SK-N-SH (cell line): ENCODE results near the gene RBM19. TPM values are rescaled to one million over a fixed set of nuclear protein-coding genes. Genes with fewer than 3 reads are reported as not detected.
A peak's percentile ranks its signal among the peaks of the same experiment; 100 is the strongest.
"Not testable (repeated sequence)": the region's sequence is repeated elsewhere in the genome, so short reads cannot be mapped to it uniquely, and the experiment has no call there.

Source experiments
- CTCF ChIA-PET: fragments of 300-600, 350-600 bp; formaldehyde crosslinking; extraction: SDS; loops from one replicate; lab custom pipeline; 2021; lab: Yijun Ruan, JAX
- POLR2A ChIA-PET: fragments of 350-600 bp; sonication (Branson Sonifier 250); formaldehyde crosslinking; extraction: SDS; loops from one replicate; lab custom pipeline; 2020; ENCODE audit warnings: antibody characterized with exemption, inconsistent platforms; lab: Yijun Ruan, JAX
- DNase-seq: peaks from one replicate; pipeline ENCODE4 v3.0.0; 2012
- H2AFZ ChIP-seq: fragments of 200-600 bp; sonication (generic); 2 replicates; pipeline ENCODE4 v1.8.1; 2016; ENCODE audit warnings: antibody characterized with exemption, mild to moderate bottlenecking, low read depth
- H3F3A ChIP-seq: fragments of 200-600 bp; sonication (generic); replicated peaks from 2 replicates; pipeline ENCODE3; 2016; ENCODE audit warnings: antibody characterized with exemption, mild to moderate bottlenecking; ENCODE audit not compliant: insufficient read depth
- H3K27ac ChIP-seq, 2 experiments: fragments of 200-500 bp in 1 of 2; fragments of 200-600 bp in 1 of 2; sonication (Bioruptor generic) in 1 of 2; sonication (generic), shearing (Covaris generic) in 1 of 2; 2 replicates each; pipeline versions ENCODE4 v1.5.1 to v1.6.1; 2014 to 2016; ENCODE audit warnings: low read depth in 2 of 2, inconsistent platforms in 1 of 2, low read length in 1 of 2, mild to moderate bottlenecking in 1 of 2, mixed read lengths in 1 of 2
- H3K27me3 ChIP-seq: fragments of 200-600 bp; sonication (generic), shearing (Covaris generic); 2 replicates; pipeline ENCODE4 v1.6.1; 2016; ENCODE audit warnings: mixed run types; ENCODE audit not compliant: insufficient read depth
- H3K36me3 ChIP-seq, 2 experiments: fragments of 200-500 bp in 1 of 2; fragments of 200-600 bp in 1 of 2; sonication (Bioruptor generic) in 1 of 2; sonication (generic) in 1 of 2; replicated peaks in 1 of 2; 2 replicates each; pipeline versions ENCODE3 to v1.5.1; 2014 to 2016; ENCODE audit warnings: low read length in 1 of 2, mild to moderate bottlenecking in 1 of 2; ENCODE audit not compliant: insufficient read depth in 2 of 2, control insufficient read depth in 1 of 2
- H3K4me1 ChIP-seq, 2 experiments: fragments of 200-500 bp in 1 of 2; fragments of 200-600 bp in 1 of 2; sonication (Bioruptor generic) in 1 of 2; sonication (generic), shearing (Covaris generic) in 1 of 2; 2 replicates each; pipeline versions ENCODE4 v1.5.1 to v1.6.1; 2014 to 2016; ENCODE audit warnings: low read depth in 1 of 2, low read length in 1 of 2, mixed run types in 1 of 2; ENCODE audit not compliant: insufficient read depth in 2 of 2, control insufficient read depth in 1 of 2
- H3K4me2 ChIP-seq: fragments of 200-600 bp; sonication (generic), shearing (Covaris generic); 2 replicates; pipeline ENCODE4 v1.6.1; 2017; ENCODE audit warnings: mixed run types
- H3K4me3 ChIP-seq, 2 experiments: fragments of 200-500 bp in 1 of 2; fragments of 200-600 bp in 1 of 2; sonication (Bioruptor generic) in 1 of 2; sonication (generic), shearing (Covaris generic) in 1 of 2; 2 replicates each; pipeline versions ENCODE4 v1.5.1 to v1.8.1; 2014 to 2016; ENCODE audit warnings: low read depth in 2 of 2, inconsistent platforms in 1 of 2, low read length in 1 of 2, mild to moderate bottlenecking in 1 of 2, mixed read lengths in 1 of 2, moderate library complexity in 1 of 2
- H3K79me2 ChIP-seq: fragments of 200-600 bp; sonication (generic); 2 replicates; pipeline ENCODE4 v1.8.1; 2017; ENCODE audit warnings: mild to moderate bottlenecking; ENCODE audit not compliant: insufficient read depth
- H3K9ac ChIP-seq: fragments of 200-600 bp; sonication (generic); 2 replicates; pipeline ENCODE4 v1.6.1; 2017; ENCODE audit warnings: mixed run types
- H3K9me2 ChIP-seq: fragments of 200-600 bp; sonication (generic); 2 replicates; pipeline ENCODE4 v1.6.1; 2017; ENCODE audit warnings: mixed run types
- H3K9me3 ChIP-seq: fragments of 200-600 bp; sonication (generic); 2 replicates; pipeline ENCODE4 v1.6.1; 2017; ENCODE audit warnings: mixed run types, mild to moderate bottlenecking, moderate library complexity
- H4K20me1 ChIP-seq: fragments of 200-600 bp; sonication (generic); 2 replicates; pipeline ENCODE4 v1.6.1; 2017; ENCODE audit warnings: mild to moderate bottlenecking, mixed run types; ENCODE audit not compliant: insufficient read depth
- CTCF ChIP-seq: fragments of 200-600 bp; sonication (generic); IDR thresholded peaks from 2 replicates; pipeline ENCODE4 v1.6.1; 2017; ENCODE audit warnings: antibody characterized with exemption, mild to moderate bottlenecking, moderate library complexity
- EZH2phosphoT487 ChIP-seq: fragments of 200-600 bp; sonication (generic); IDR thresholded peaks from 2 replicates; pipeline ENCODE4 v1.6.1; 2017; ENCODE audit warnings: low read depth, mixed run types, mild to moderate bottlenecking, antibody characterized with exemption, moderate library complexity, borderline replicate concordance
- GABPA ChIP-seq: IDR thresholded peaks from 2 replicates; pipeline ENCODE4 v1.4.0; 2012; ENCODE audit warnings: low read depth, mild to moderate bottlenecking
- JUND ChIP-seq: IDR thresholded peaks from 2 replicates; pipeline ENCODE4 v1.4.0; 2012
- NFIC ChIP-seq: IDR thresholded peaks from 2 replicates; pipeline ENCODE4 v1.4.0; 2012; ENCODE audit warnings: borderline replicate concordance
- NRF1 ChIP-seq: IDR thresholded peaks from 2 replicates; pipeline ENCODE4 v1.6.1; 2012; ENCODE audit warnings: low read depth, mild to moderate bottlenecking, low read length
- POLR2AphosphoS5 ChIP-seq: IDR thresholded peaks from 2 replicates; pipeline ENCODE4 v1.6.1; 2012; ENCODE audit warnings: low read depth, low read length
- SIN3A ChIP-seq: IDR thresholded peaks from 2 replicates; pipeline ENCODE4 v1.6.1; 2012; ENCODE audit warnings: low read depth, mild to moderate bottlenecking, low read length, moderate library complexity, borderline replicate concordance
- SMC3 ChIP-seq: IDR thresholded peaks from 2 replicates; pipeline ENCODE4 v1.6.1; 2012; ENCODE audit warnings: low read depth, low read length, improper control_type of control experiment
- TAF1 ChIP-seq: IDR thresholded peaks from 2 replicates; pipeline ENCODE4 v1.6.1; 2012; ENCODE audit warnings: low read depth, mild to moderate bottlenecking, low read length, moderate library complexity, borderline replicate concordance
- TCF12 ChIP-seq: IDR thresholded peaks from 2 replicates; pipeline ENCODE4 v1.4.0; 2012
- WGBS: methylation state at CpG from one replicate; pipeline ENCODE4 v1.1.6; 2017; ENCODE audit warnings: low lambda C conversion rate; 5-methylcytosine and 5-hydroxymethylcytosine counted together
- polyA plus RNA-seq, 3 experiments: library from polyadenylated mRNA; depleted of rRNA; stranded (reverse); fragments of >200 nt; gene quantifications; 2 replicates each; pipeline ENCODE4 v1.2.3, GENCODE V29; 2012

RBM19 gene
- polyA plus RNA-seq, 1 of the 3 experiments (the other 2 are of a cell fraction): 16.6 TPM

GRCh38 chr12:113813229-113813541 lies 152.9 kb downstream of the RBM19 start (continued):
- TF ChIP-seq EZH2phosphoT487: no peak
- no peak for TF ChIP-seq TAF1
- TF ChIP-seq NFIC: no peak
- TF ChIP-seq, all 33 proteins: peak for 0

GRCh38 chr12:113812411-113813228 lies 153.5 kb downstream of the RBM19 start:
- H3K9me3 ChIP-seq: no peaks in the 10 kb centered on the region
- 82% methylated on average over 13 of the region's 16 CpGs for WGBS
- H3K4me3 ChIP-seq: no peak overlapping the region
- H3K9me2 ChIP-seq: no peaks in the 10 kb centered on the region
- H4K20me1 ChIP-seq: no peaks in the 10 kb centered on the region
- ChIA-PET POLR2A (no interaction called here), CTCF (interaction anchor here (0.5 to 0.9 kb wide), 3 partner anchors 11 to 26 kb away, joined by 3 read pairs; no protein-coding TSS in a partner anchor)
- H3K4me2 ChIP-seq: no peak overlapping the region
- no peaks in the 10 kb centered on the region for H3K79me2 ChIP-seq
- no peaks in the 10 kb centered on the region for H3F3A ChIP-seq
- H3K27ac ChIP-seq: no peak overlapping the region
- H3K4me1 ChIP-seq: no peaks in the 10 kb centered on the region; a peak in 1 of 4 replicates
- H3K36me3 ChIP-seq: no peaks in the 10 kb centered on the region
- no peak for DNase-seq
- H3K27me3 ChIP-seq: no peaks in the 10 kb centered on the region
- H2AFZ ChIP-seq: no peak overlapping the region
- no peak for TF ChIP-seq GABPA
- TF ChIP-seq TCF12: no peak
- no peak for TF ChIP-seq EZH2phosphoT487
- TF ChIP-seq POLR2AphosphoS5: no peak
- no peak for TF ChIP-seq NRF1
- TF ChIP-seq SMC3: no peak
- TF ChIP-seq SIN3A: no peak
- TF ChIP-seq JUND: no peak
- no peak overlapping the region for H3K9ac ChIP-seq

GRCh38 chr12:113809462-113810220 lies 156.5 kb downstream of the RBM19 start:
- H3K27me3 ChIP-seq, H3K27ac ChIP-seq, H2AFZ ChIP-seq, H3K9ac ChIP-seq, H3K4me3 ChIP-seq, H4K20me1 ChIP-seq, DNase-seq, H3K9me2 ChIP-seq, H3F3A ChIP-seq, H3K36me3 ChIP-seq, POLR2A ChIA-PET, H3K4me2 ChIP-seq: not testable (repeated sequence)
- 92% methylated on average over 15 of the region's 17 CpGs for WGBS
- CTCF ChIA-PET: interaction anchor here (0.7 to 0.9 kb wide), 2 partner anchors 10 to 337 kb away, joined by 3 to 4 read pairs; no protein-coding TSS in a partner anchor
- peak; percentile 13; the same call in 1 of the 2 replicates for TF ChIP-seq CTCF
- TF ChIP-seq, all 33 proteins: peak for 1; not testable (repeated sequence) for 32
- H3K9me3 ChIP-seq, H3K79me2 ChIP-seq, H3K4me1 ChIP-seq: not testable (repeated sequence)
